Activated naive CD8-positive, alpha-beta T cell treated with anti-CD3 and anti-CD28 coated beads, Interleukin-2, amount 10 ng/mL, durations not matched to agents 7 days and 5 days (primary cell): ENCODE data around the gene ZNF784. TPM values are rescaled to one million over a fixed set of nuclear protein-coding genes. Genes with fewer than 3 reads are reported as not detected.

Experiments
- ATAC-seq: fragments of 150-1000 bp; cut with Tn5 transposase; one replicate; pipeline ENCODE4 v1.10.0; 2021; ENCODE audit warnings: low read depth, moderate library complexity
- POLR2A ChIA-PET: fragments of 350-600 bp; sonication (Branson Sonifier 250); formaldehyde crosslinking; loops from one replicate; lab custom pipeline; 2021; ENCODE audit warnings: antibody characterized with exemption; lab: Charles Lee
- DNase-seq: peaks from one replicate; pipeline ENCODE4 v3.0.0; 2021
- H3K27ac Mint-ChIP-seq: one replicate; pipeline ENCODE4 v1.8.0; 2022; ENCODE audit warnings: mild to moderate bottlenecking, mixed read lengths
- H3K27me3 Mint-ChIP-seq: one replicate; pipeline ENCODE4 v1.8.0; 2022; ENCODE audit warnings: mild to moderate bottlenecking, moderate library complexity, mixed read lengths
- H3K36me3 Mint-ChIP-seq: one replicate; pipeline ENCODE4 v1.8.0; 2021; ENCODE audit warnings: mild to moderate bottlenecking, mixed read lengths
- H3K4me1 Mint-ChIP-seq: one replicate; pipeline ENCODE4 v1.8.0; 2021; ENCODE audit warnings: mixed read lengths
- H3K4me3 Mint-ChIP-seq: one replicate; pipeline ENCODE4 v1.8.0; 2022; ENCODE audit warnings: mild to moderate bottlenecking, moderate library complexity, mixed read lengths
- H3K9me3 Mint-ChIP-seq: one replicate; pipeline ENCODE4 v1.8.0; 2021; ENCODE audit warnings: mixed read lengths
- total RNA-seq, 2 experiments: library from RNA; stranded (reverse); gene quantifications; one replicate each; pipeline ENCODE4 v1.2.3, GENCODE V29; 2021

Gene ZNF784, protein sequence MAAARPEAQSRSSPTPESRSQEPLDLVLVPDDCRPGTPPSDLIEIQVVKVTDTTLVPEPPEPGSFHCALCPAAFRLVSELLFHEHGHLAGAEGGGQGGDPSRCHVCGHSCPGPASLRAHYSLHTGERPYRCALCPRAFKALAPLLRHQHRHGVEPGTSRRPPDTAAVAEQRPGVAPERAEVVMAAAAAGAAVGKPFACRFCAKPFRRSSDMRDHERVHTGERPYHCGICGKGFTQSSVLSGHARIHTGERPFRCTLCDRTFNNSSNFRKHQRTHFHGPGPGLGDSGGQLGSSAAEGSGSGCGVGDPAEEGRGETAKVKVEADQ
- 1 to 10 TPM; 6.3 to 7.6 TPM for total RNA-seq

DNA sequence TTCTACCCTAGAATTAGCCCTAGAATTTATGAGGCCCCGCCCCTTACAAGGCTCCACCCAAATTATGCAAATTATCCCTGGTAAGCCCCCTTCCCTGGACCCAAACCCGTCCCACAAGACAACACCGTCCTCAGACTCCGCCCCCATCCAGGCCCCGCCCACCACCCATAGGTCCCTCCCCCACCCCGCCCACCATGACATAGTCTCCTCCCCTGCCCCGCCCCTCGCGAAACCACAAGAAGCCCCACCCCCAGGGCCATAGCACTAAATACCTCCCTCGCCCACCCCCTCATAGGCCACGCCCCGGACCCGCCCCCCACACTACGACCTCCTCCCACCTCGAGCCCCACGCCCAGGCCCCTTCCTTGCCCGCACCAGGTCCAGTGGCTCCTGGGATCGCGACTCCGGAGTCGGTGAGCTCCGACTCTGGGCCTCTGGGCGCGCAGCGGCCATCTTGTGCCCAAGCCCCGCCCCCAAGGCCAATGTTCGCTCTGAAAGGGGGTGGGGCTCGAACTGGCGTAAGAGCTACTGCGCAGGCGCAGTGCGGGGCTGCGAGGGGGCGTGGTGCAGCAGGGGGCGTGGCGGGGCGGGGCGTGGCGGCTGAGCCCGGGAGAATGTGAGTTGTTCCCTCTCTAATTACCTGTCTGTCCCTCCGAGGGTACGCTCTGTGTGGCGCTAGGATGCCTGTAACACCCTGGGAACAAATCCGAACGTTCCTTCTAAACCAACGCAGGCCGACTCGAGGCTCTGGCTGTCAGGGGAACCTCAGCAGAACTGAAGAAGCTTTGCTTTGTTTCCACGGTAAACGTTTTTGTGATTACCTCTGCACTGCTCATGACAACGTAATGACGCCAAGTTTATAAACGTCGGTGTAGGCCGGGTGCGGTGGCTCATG, at the start of gene ZNF784:
TSS of gene ZNF784 (minus strand) at position 458 of the 895 bp plus-strand sequence. CDS start at position 453, 5 bp downstream.
- ATAC-seq = peak; percentile 55
- H3K36me3 Mint-ChIP-seq = peaks cover 4% of the 10 kb centered on the region

DNA sequence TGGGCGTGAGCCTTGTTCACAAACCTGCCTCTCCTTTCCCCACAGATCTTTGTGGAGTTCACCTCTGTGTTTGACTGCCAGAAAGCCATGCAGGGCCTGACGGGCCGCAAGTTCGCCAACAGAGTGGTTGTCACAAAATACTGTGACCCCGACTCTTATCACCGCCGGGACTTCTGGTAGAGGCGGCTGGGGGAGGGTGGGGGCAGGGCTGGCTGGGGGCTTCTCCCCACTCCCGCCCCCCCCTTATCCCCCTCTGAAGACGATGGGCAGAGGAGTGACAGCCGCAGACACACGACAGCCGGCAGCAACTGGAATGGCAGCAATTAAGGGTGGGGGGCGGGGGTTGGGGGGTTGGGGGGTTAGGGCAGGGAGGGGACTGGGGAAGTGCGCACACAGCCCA, 49.5 kb upstream of the ZNF784 start:
- peaks cover 33% of the 10 kb centered on the region for H3K4me1 Mint-ChIP-seq
- POLR2A ChIA-PET = interaction anchor here (0.5 kb wide), 1 partner anchor 54 kb away, joined by 3 read pairs; no protein-coding TSS in a partner anchor
- H3K36me3 Mint-ChIP-seq = peaks cover 10% of the 10 kb centered on the region
- no peaks in the 10 kb centered on the region for H3K27me3 Mint-ChIP-seq
- DNase-seq (no peak), ATAC-seq (no peak)
- no peak overlapping the region for H3K4me3 Mint-ChIP-seq
- H3K27ac Mint-ChIP-seq = peak overlapping the region; percentile 62
- no peaks in the 10 kb centered on the region for H3K9me3 Mint-ChIP-seq

More for the DNA sequence above, at the start of gene ZNF784:
- POLR2A ChIA-PET = interaction anchor here (0.7 to 4.3 kb wide), 15 partner anchors 9 to 285 kb away, joined by 3 to 49 read pairs (median 4); partner anchors contain the start of genes FIZ1, ISOC2, KMT5C and U2AF2
- Mint-ChIP-seq H3K4me1 (peaks cover 53% of the 10 kb centered on the region), H3K27ac (peak within 1 kb of the TSS; percentile 99), H3K27me3 (peaks cover 17% of the 10 kb centered on the region), H3K4me3 (peak within 1 kb of the TSS; percentile 99), H3K9me3 (peaks cover 1% of the 10 kb centered on the region)
- DNase-seq = peak; percentile 97

DNA sequence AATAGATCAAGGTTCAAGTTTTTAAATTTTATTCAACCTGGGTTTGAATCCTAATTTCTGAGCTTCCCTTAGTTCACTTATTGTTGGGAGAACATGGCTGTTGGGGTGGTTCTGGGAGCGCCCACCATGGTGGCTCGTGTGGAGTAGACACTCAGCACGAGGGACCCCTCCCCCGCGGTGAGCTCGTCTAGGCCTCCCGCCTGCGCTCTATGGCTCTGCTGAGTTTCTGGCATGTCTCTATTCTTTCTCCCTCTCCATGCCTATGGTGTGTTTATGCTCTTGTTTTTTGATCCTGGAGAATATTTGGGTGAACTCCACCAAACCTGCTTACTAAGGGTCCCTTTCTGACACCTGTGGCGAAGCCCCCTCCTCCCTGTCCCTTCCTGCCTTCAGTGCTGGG, 49.1 kb upstream of the ZNF784 start:
- POLR2A ChIA-PET = interaction anchor here (0.5 to 0.8 kb wide), 2 partner anchors 13 to 53 kb away, joined by 3 read pairs; no protein-coding TSS in a partner anchor
- Mint-ChIP-seq H3K36me3 (peaks cover 8% of the 10 kb centered on the region), H3K4me1 (peaks cover 32% of the 10 kb centered on the region), H3K27ac (peak overlapping the region; percentile 62), H3K4me3 (no peak overlapping the region), H3K9me3 (no peaks in the 10 kb centered on the region), H3K27me3 (no peaks in the 10 kb centered on the region)
- DNase-seq (no peak), ATAC-seq (no peak)

DNA sequence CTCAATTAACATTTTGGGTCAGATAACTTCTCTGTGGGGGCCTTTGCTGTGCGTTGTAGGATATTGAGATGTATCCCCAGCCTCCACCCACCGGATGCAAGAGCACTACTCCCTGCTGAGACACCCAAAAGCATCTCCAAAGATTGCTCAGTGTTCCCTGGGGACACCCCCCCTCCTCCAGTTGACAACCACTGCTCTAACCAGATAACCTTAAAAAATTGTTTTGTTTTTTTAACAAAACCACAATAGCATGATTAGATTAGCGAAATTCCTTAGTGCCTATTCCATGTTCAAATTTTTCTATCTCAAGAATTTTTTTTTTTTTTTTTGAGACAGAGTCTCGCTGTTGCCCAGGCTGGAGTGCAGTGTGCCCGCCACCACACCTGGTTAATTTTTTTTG, 48.1 kb upstream of the ZNF784 start:
- H3K36me3 Mint-ChIP-seq = peaks cover 7% of the 10 kb centered on the region
- ATAC-seq = no peak
- H3K4me3 Mint-ChIP-seq = no peak overlapping the region
- H3K27ac Mint-ChIP-seq = no peak overlapping the region
- H3K4me1 Mint-ChIP-seq = peaks cover 22% of the 10 kb centered on the region
- no peak for DNase-seq
- POLR2A ChIA-PET = no interaction called here
- no peaks in the 10 kb centered on the region for H3K27me3 Mint-ChIP-seq
- no peaks in the 10 kb centered on the region for H3K9me3 Mint-ChIP-seq

DNA sequence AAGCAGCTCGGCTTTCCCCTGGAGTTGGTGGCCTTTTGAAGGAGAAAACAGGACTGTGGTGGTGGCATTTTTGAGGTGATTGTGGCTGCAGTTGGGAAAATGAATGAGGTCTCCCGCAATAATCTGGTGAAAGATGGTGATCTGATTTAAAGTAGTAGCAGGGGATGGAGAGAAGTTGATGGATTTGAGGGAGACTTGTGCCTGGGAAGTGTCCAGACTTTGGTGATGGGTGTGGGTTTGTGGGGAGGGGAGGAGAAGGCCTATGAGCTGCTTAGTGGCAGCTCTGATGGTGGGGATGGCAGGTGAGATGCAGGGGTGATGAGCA, 46.6 kb upstream of the ZNF784 start:
- ATAC-seq = no peak
- no peak for DNase-seq
- no peaks in the 10 kb centered on the region for H3K27me3 Mint-ChIP-seq
- no peak overlapping the region for H3K4me3 Mint-ChIP-seq
- no peaks in the 10 kb centered on the region for H3K9me3 Mint-ChIP-seq
- POLR2A ChIA-PET = interaction anchor here (0.6 to 1.2 kb wide), 2 partner anchors 14 to 1299 kb away, joined by 3 to 9 read pairs; no protein-coding TSS in a partner anchor
- peaks cover 7% of the 10 kb centered on the region for H3K36me3 Mint-ChIP-seq
- H3K4me1 Mint-ChIP-seq = peaks cover 10% of the 10 kb centered on the region
- no peak overlapping the region for H3K27ac Mint-ChIP-seq

DNA sequence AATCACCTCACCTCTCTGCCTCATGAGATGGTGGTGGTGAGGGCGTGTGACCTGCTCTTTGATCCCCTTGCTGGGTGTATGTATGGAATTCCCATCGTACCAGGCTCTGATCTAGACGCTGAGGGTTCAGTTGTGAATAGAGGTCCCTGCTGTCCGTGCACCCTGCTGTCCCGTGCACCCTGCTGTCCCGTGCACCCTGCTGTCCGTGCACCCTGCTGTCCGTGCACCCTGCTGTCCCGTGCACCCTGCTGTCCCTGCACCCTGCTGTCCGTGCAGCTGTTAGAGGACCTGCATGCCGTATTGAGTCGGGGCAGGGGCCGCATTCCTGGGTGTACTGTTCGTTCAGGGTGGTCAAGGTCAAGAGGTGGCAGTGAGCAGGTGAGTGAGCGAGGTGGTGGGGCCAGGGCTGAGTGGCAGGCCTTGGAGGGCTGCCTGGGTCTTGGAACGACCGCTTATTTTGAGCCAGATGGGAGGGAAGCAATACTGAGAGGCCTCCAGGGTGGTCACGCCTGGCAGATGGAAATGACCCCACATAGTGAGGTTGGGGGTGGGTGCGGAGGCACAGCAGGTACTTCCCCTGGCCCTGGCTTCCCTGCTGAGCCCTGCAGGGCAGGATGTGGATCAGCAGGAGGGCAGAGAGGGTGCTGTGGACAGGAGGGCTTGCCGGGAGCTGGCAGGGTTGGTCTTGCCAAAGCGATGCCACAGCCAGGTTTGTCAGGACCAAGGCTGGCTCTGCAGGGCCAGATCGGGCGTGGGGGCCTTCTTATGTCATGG, 46.1 kb upstream of the ZNF784 start:
- H3K4me3 Mint-ChIP-seq = no peak overlapping the region
- H3K36me3 Mint-ChIP-seq = peaks cover 5% of the 10 kb centered on the region

DNA sequence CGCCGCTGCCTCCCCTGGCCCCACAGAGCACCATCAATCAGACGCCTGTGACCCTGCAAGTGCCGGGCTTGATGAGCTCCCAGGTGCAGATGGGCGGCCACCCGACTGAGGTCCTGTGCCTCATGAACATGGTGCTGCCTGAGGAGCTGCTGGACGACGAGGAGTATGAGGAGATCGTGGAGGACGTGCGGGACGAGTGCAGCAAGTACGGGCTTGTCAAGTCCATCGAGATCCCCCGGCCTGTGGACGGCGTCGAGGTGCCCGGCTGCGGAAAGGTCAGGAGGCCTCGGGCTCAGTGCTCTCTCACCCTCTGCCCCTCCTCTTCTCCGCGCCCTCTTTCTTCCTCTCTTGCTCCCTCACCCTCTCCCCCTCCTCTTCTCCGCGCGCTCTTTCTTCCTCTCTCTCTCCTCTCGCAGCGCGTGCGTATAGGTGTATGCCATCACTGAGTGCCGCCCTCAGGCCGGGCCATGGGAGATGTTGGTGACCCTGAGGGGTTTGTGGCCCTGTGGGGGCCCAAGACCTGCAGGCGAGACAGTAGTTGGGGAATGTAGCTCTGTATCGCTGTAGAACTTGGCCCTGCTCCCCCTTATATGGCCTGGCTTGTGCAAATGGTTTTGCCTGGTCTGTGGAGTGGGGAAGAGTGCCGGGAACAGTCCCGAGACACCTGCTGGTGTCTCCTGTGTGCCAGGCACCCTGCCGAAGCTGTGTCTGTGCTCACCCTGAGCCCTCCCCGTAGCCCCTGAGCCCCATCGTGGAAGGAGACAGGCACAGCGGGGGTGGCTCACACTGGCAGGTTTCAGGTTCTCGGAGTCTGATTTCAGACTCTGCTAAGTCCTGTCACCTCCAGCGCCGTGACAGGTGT, 45.3 kb upstream of the ZNF784 start:
- peaks cover 7% of the 10 kb centered on the region for H3K4me1 Mint-ChIP-seq
- ATAC-seq (no peak), DNase-seq (no peak)
- H3K9me3 Mint-ChIP-seq = no peaks in the 10 kb centered on the region
- POLR2A ChIA-PET = no interaction called here
- H3K36me3 Mint-ChIP-seq = peaks cover 4% of the 10 kb centered on the region
- H3K27me3 Mint-ChIP-seq = no peaks in the 10 kb centered on the region
- no peak overlapping the region for H3K27ac Mint-ChIP-seq
- no peak overlapping the region for H3K4me3 Mint-ChIP-seq

More for the DNA sequence above, 46.1 kb upstream of the ZNF784 start:
- Mint-ChIP-seq H3K27me3 (no peaks in the 10 kb centered on the region), H3K9me3 (no peaks in the 10 kb centered on the region), H3K4me1 (peaks cover 8% of the 10 kb centered on the region), H3K27ac (no peak overlapping the region)
- ATAC-seq = no peak
- no peak for DNase-seq
- POLR2A ChIA-PET = interaction anchor here (0.6 kb wide), 1 partner anchor 1298 kb away, joined by 3 read pairs; no protein-coding TSS in a partner anchor

DNA sequence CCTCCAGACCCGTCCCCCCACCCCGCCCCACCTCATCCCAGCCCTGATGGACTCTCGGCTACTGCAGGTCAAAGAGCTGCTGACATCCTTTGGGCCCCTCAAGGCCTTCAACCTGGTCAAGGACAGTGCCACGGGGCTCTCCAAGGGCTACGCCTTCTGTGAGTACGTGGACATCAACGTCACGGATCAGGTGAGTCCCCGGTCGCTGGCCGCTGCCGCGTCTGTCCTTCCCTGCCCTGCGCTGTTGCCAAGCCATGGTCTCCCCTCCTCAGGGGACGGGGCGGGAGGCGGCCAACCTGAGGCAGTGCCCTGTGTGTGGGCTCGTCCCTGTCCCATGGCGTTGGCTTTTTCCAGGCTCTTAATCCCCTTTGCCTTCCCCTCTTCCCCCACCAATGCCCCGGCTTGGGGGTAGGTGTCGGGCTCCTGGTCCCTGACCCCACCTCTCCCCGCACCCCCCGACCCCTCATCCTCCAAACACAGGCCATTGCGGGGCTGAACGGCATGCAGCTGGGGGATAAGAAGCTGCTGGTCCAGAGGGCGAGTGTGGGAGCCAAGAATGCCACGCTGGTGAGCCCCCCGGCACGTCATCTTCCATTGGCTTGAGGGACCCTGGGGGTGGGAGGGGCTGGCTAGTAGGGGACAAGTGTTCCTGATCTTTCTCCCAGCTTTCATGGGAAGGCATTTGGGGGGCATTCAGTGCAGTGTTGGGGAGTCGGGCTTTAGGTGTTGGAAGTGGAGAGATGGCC, 44.4 kb upstream of the ZNF784 start:
- POLR2A ChIA-PET = no interaction called here
- ATAC-seq = no peak
- no peak overlapping the region for H3K27ac Mint-ChIP-seq
- H3K4me1 Mint-ChIP-seq = peaks cover 7% of the 10 kb centered on the region
- H3K4me3 Mint-ChIP-seq = no peak overlapping the region
- H3K27me3 Mint-ChIP-seq = no peaks in the 10 kb centered on the region
- no peaks in the 10 kb centered on the region for H3K9me3 Mint-ChIP-seq
- peaks cover 4% of the 10 kb centered on the region for H3K36me3 Mint-ChIP-seq
- no peak for DNase-seq

DNA sequence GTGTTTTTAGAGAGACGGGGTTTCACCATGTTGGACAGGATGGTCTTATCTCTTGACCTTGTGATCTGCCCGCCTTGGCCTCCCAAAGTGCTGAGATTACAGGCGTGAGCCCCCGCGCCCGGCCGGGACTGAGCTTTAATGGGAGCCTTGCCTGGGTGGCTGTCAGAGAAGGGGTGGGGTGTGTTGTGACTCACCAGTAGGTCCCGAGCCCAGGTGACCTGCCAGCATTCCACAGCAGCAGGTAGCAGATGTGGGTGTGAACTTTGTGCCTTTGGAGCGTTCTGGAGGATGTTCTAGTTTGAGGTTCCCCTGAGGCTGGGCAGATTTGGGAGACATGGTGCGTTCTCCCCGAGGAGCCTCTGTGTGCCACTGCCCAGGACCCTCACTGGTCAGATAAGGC, 43.6 kb upstream of the ZNF784 start:
- H3K4me1 Mint-ChIP-seq = peaks cover 4% of the 10 kb centered on the region
- ATAC-seq = no peak
- H3K4me3 Mint-ChIP-seq = no peak overlapping the region
- H3K9me3 Mint-ChIP-seq = no peaks in the 10 kb centered on the region
- H3K36me3 Mint-ChIP-seq = peaks cover 8% of the 10 kb centered on the region
- no peak for DNase-seq
- POLR2A ChIA-PET = no interaction called here
- no peak overlapping the region for H3K27ac Mint-ChIP-seq
- H3K27me3 Mint-ChIP-seq = no peaks in the 10 kb centered on the region

DNA sequence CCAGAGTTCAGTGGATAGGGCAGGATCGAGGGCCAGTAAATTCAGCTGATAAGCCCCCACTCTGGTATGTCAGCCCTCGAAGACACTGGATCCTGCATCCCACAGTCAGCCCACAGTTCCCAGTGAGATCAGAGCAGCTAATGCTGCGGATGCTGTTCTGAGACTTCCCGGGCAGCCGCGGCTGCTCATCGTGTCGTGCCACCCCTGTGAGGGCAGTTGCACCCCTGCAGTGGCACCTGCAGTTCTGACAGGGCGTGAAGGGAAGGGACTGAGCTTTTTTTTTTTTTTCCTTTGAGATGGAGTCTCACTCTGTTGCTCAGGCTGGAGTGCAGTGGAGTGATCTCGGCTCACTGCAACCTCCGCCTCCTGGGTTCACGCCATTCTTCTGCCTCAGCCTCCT, 43.1 kb upstream of the ZNF784 start:
- no peak for ATAC-seq
- peaks cover 11% of the 10 kb centered on the region for H3K36me3 Mint-ChIP-seq
- POLR2A ChIA-PET = no interaction called here
- no peaks in the 10 kb centered on the region for H3K27me3 Mint-ChIP-seq
- peaks cover 4% of the 10 kb centered on the region for H3K4me1 Mint-ChIP-seq
- no peak for DNase-seq
- H3K9me3 Mint-ChIP-seq = no peaks in the 10 kb centered on the region
- no peak overlapping the region for H3K4me3 Mint-ChIP-seq
- no peak overlapping the region for H3K27ac Mint-ChIP-seq

DNA sequence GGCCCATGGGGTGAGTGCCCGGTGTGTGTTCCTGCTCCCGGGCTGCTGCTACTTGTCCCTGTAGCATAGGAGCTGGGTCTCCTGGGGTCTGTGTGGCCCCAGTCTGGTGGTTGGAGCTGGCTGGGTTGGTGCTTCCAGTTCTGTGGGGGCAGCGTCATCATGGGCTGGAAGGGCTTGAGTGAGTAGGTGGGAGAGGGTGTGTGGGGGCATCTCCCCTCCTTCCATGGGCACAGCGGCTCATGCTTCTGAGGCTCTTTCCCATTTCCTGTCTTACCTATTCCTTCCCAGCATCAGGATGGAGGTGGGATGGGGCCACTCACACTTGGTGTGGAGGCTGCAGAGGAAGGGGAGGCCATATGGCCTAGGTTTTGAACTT, 42.6 kb upstream of the ZNF784 start:
- Mint-ChIP-seq H3K27ac (no peak overlapping the region), H3K4me1 (peaks cover 5% of the 10 kb centered on the region), H3K36me3 (peaks cover 13% of the 10 kb centered on the region), H3K27me3 (no peaks in the 10 kb centered on the region), H3K4me3 (no peak overlapping the region), H3K9me3 (no peaks in the 10 kb centered on the region)
- POLR2A ChIA-PET = interaction anchor here (0.8 kb wide), 1 partner anchor 10 kb away, joined by 6 read pairs; no protein-coding TSS in a partner anchor
- DNase-seq (no peak), ATAC-seq (no peak)
